CD14-positive monocyte (primary cell): ENCODE measurements around the gene PRRX2. TPM values are rescaled to one million over a fixed set of nuclear protein-coding genes. Genes with fewer than 3 reads are reported as not detected.
"Not testable (repeated sequence)": the region's sequence is repeated elsewhere in the genome, so short reads cannot be mapped to it uniquely, and the experiment has no call there.

Experiments
- DNase-seq, 3 donors: peaks; one replicate each; pipeline ENCODE4 v3.0.0-alpha.2; 2011 to 2022
- H2AFZ ChIP-seq: 2 replicates; pipeline ENCODE4 v1.6.0; 2012; ENCODE audit warnings: mild to moderate bottlenecking, low read depth, low read length, inconsistent platforms; ENCODE audit not compliant: insufficient read depth, poor library complexity, severe bottlenecking
- H3K27ac ChIP-seq, 2 donors: 1 replicate in 1 of 2; 2 replicates in 1 of 2; pipeline ENCODE4 v1.5.1; 2012 to 2013; ENCODE audit warnings: low read length in 2 of 2, control low read depth in 1 of 2, inconsistent platforms in 1 of 2, low read depth in 1 of 2, mild to moderate bottlenecking in 1 of 2
- H3K27me3 ChIP-seq, 2 donors: one replicate each; pipeline versions ENCODE4 v1.6.0 to v1.6.1; 2011 to 2013; ENCODE audit warnings: low read length in 2 of 2; ENCODE audit not compliant: control insufficient read depth in 2 of 2, insufficient read depth in 2 of 2
- H3K36me3 ChIP-seq, 2 donors: replicated peaks in 1 of 2; 1 replicate in 1 of 2; 2 replicates in 1 of 2; pipeline versions ENCODE4 v1.5.1 to v1.6.1; 2012 to 2013; ENCODE audit warnings: low read length in 2 of 2, control low read depth in 1 of 2, inconsistent platforms in 1 of 2, mild to moderate bottlenecking in 1 of 2; ENCODE audit not compliant: insufficient read depth in 2 of 2, control insufficient read depth in 1 of 2
- H3K4me1 ChIP-seq, 2 donors: 1 replicate in 1 of 2; 2 replicates in 1 of 2; pipeline versions ENCODE4 v1.5.1 to v1.6.1; 2012 to 2013; ENCODE audit warnings: low read length in 2 of 2, control low read depth in 1 of 2, inconsistent platforms in 1 of 2, mild to moderate bottlenecking in 1 of 2, moderate library complexity in 1 of 2; ENCODE audit not compliant: insufficient read depth in 2 of 2, control insufficient read depth in 1 of 2
- H3K4me2 ChIP-seq: replicated peaks from 2 replicates; pipeline ENCODE3; 2012; ENCODE audit warnings: low read length, moderate library complexity, mild to moderate bottlenecking; ENCODE audit not compliant: poor library complexity, severe bottlenecking; ENCODE audit errors: extremely low read depth
- H3K4me3 ChIP-seq, 3 experiments: fragments of 200-600 bp in 1 of 3; sonication (generic) in 1 of 3; replicated peaks in 1 of 3; 1 replicate in 2 of 3; 2 replicates in 1 of 3; pipeline ENCODE4 v1.5.1; 2011 to 2013; ENCODE audit warnings: low read length in 3 of 3, mild to moderate bottlenecking in 3 of 3, control low read depth in 2 of 3, low read depth in 2 of 3, inconsistent platforms in 1 of 3, moderate library complexity in 1 of 3
- H3K79me2 ChIP-seq: 2 replicates; pipeline ENCODE4 v1.6.0; 2012; ENCODE audit warnings: mild to moderate bottlenecking, control low read depth, inconsistent platforms, low read length, moderate library complexity; ENCODE audit not compliant: insufficient read depth
- H3K9ac ChIP-seq: 2 replicates; pipeline ENCODE4 v1.6.0; 2017; ENCODE audit warnings: low read length, mild to moderate bottlenecking; ENCODE audit not compliant: insufficient read depth, poor library complexity, severe bottlenecking
- H3K9me3 ChIP-seq, 2 donors: replicated peaks in 1 of 2; 1 replicate in 1 of 2; 2 replicates in 1 of 2; pipeline versions ENCODE4 v1.5.1 to v1.6.1; 2012 to 2013; ENCODE audit warnings: low read length in 2 of 2, control low read depth in 1 of 2; ENCODE audit not compliant: control insufficient read depth in 1 of 2, insufficient read depth in 1 of 2
- H4K20me1 ChIP-seq: 2 replicates; pipeline ENCODE4 v1.6.0; 2012; ENCODE audit warnings: mild to moderate bottlenecking, low read length, control low read depth, moderate library complexity; ENCODE audit not compliant: insufficient read depth
- H3K27ac Mint-ChIP-seq, 7 donors: one replicate each; pipeline ENCODE4 v1.8.0; 2020; ENCODE audit warnings: mild to moderate bottlenecking in 7 of 7, mixed read lengths in 7 of 7, moderate library complexity in 6 of 7, inconsistent platforms in 2 of 7
- H3K27me3 Mint-ChIP-seq, 3 donors: one replicate each; pipeline ENCODE4 v1.8.0; 2021 to 2022; ENCODE audit warnings: low read depth in 3 of 3, mild to moderate bottlenecking in 3 of 3, mixed read lengths in 3 of 3, moderate library complexity in 3 of 3, inconsistent platforms in 1 of 3
- H3K36me3 Mint-ChIP-seq, 2 donors: one replicate each; pipeline ENCODE4 v1.8.0; 2020; ENCODE audit warnings: mixed read lengths in 2 of 2, inconsistent platforms in 1 of 2, mild to moderate bottlenecking in 1 of 2
- H3K4me1 Mint-ChIP-seq: one replicate; pipeline ENCODE4 v1.8.0; 2020; ENCODE audit warnings: mild to moderate bottlenecking, mixed read lengths
- H3K4me3 Mint-ChIP-seq, 2 donors: one replicate each; pipeline ENCODE4 v1.8.0; 2020; ENCODE audit warnings: mild to moderate bottlenecking in 2 of 2, mixed read lengths in 2 of 2, moderate library complexity in 1 of 2
- H3K9me3 Mint-ChIP-seq, 7 donors: one replicate each; pipeline ENCODE4 v1.8.0; 2020 to 2022; ENCODE audit warnings: mixed read lengths in 7 of 7, mild to moderate bottlenecking in 6 of 7, moderate library complexity in 6 of 7, inconsistent platforms in 2 of 7
- WGBS: methylation state at CpG from one replicate; pipeline ENCODE4 v1.1.5; 2013; ENCODE audit warnings: missing lambda C conversion rate; ENCODE audit not compliant: insufficient coverage; 5-methylcytosine and 5-hydroxymethylcytosine counted together
- intact Hi-C, 2 donors: fragments of 100-400 bp; cut with micrococcal nuclease; formaldehyde crosslinking; loops; one replicate each; pipeline versions ENCODE4 v1.15.0 to v1.15.1; 2023
- polyA plus RNA-seq, 3 donors: library from polyadenylated mRNA; depleted of rRNA in 1 of 3; unstranded in 2 of 3; stranded (reverse) in 1 of 3; fragments of 300-500 nt in 2 of 3; fragments of >200 nt in 1 of 3; fragmentation: Illumina TruSeq in 2 of 3; gene quantifications; 1 replicate in 2 of 3; 2 replicates in 1 of 3; pipeline ENCODE4 v1.2.3, GENCODE V29; 2012 to 2021
- TF ChIP-seq, protein P1 (sequence below): fragments of 200-600 bp; IDR thresholded peaks from one replicate; pipeline ENCODE4 v1.8.0; 2022; ENCODE audit warnings: antibody characterized with exemption, mild to moderate bottlenecking

PRRX2 gene
- polyA plus RNA-seq, 3 donors: not detected

DNA sequence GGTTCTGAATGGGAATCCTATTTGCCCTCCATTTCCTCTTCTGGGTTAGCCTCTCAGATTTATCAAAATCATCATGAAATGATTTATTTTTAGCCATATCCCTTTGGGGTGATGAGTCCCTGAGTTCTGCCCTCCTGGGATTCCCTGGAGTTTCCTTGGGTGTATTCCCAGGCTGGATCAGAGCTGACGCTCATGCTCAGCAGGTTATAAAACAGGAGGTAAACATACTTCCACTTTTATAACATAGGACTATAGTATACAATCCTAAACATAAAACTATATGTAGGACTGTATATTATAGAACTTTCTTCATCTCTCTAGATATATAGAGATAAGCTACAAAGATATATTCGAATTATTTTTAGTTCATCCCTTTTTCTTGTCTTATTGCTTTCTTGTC is 4.4 kb upstream of the PRRX2 start:
- peaks cover 39 to 56% (median 41%) of the 10 kb centered on the region in 3 donors for H3K27me3 Mint-ChIP-seq
- Histone ChIP-seq H3K9me3 (no peaks in the 10 kb centered on the region), H3K4me3 (no peak overlapping the region), H4K20me1 (no peaks in the 10 kb centered on the region), H3K4me2 (no peak overlapping the region), H3K36me3 (no peaks in the 10 kb centered on the region), H3K27me3 (peaks cover 7 to 31% of the 10 kb centered on the region in 2 donors), H2AFZ (no peak overlapping the region), H3K4me1 (peaks cover 0 to 5% of the 10 kb centered on the region in 2 donors), H3K9ac (no peak overlapping the region), H3K27ac (no peak overlapping the region), H3K79me2 (no peaks in the 10 kb centered on the region)
- no peaks in the 10 kb centered on the region for H3K36me3 Mint-ChIP-seq
- no peak overlapping the region for H3K27ac Mint-ChIP-seq
- H3K4me3 Mint-ChIP-seq: no peak overlapping the region
- no peak for DNase-seq
- no CpG with 5 or more reads among the region's 2 CpGs for whole genome bisulfite sequencing
- intact Hi-C loops: no loop called here
- TF ChIP-seq, protein P1, sequence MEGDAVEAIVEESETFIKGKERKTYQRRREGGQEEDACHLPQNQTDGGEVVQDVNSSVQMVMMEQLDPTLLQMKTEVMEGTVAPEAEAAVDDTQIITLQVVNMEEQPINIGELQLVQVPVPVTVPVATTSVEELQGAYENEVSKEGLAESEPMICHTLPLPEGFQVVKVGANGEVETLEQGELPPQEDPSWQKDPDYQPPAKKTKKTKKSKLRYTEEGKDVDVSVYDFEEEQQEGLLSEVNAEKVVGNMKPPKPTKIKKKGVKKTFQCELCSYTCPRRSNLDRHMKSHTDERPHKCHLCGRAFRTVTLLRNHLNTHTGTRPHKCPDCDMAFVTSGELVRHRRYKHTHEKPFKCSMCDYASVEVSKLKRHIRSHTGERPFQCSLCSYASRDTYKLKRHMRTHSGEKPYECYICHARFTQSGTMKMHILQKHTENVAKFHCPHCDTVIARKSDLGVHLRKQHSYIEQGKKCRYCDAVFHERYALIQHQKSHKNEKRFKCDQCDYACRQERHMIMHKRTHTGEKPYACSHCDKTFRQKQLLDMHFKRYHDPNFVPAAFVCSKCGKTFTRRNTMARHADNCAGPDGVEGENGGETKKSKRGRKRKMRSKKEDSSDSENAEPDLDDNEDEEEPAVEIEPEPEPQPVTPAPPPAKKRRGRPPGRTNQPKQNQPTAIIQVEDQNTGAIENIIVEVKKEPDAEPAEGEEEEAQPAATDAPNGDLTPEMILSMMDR: no peak
- H3K9me3 Mint-ChIP-seq: peaks cover 0 to 9% (median 0%) of the 10 kb centered on the region in 7 donors
- peaks cover 6% of the 10 kb centered on the region for H3K4me1 Mint-ChIP-seq

DNA sequence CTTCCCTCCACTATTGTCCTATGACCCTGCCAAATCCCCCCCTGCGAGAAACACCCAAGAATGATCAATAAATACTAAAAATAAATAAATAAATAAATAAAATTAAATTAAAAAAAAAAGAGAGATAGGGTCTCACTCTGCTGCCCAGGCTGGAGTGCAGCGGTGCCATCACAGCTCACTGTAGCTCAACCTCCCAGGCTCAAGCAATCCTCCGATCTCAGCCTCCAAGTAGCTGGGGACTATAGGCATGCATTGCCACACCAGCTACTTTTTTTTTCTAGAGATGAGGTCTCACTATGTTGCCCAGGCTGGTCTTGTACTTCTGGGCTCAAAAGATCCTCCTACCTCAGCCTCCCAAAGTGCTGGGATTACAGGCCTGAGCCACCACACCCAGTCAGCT is 3.2 kb upstream of the PRRX2 start:
- intact Hi-C loops, DNase-seq, H3K4me3 Mint-ChIP-seq, H4K20me1 ChIP-seq, H3K9ac ChIP-seq, H2AFZ ChIP-seq, H3K4me1 ChIP-seq, H3K9me3 ChIP-seq, H3K4me3 ChIP-seq, H3K27ac ChIP-seq, H3K4me2 ChIP-seq, H3K27ac Mint-ChIP-seq, H3K4me1 Mint-ChIP-seq, H3K36me3 Mint-ChIP-seq, H3K36me3 ChIP-seq, H3K79me2 ChIP-seq, H3K9me3 Mint-ChIP-seq: not testable (repeated sequence)
- peaks cover 46 to 68% (median 48%) of the 10 kb centered on the region in 3 donors for H3K27me3 Mint-ChIP-seq
- peaks cover 11 to 43% of the 10 kb centered on the region in 2 donors for H3K27me3 ChIP-seq
- 70% methylated on average over 2 of the region's 3 CpGs for WGBS
